Central memory CD8-positive, alpha-beta T cell (primary cell): ENCODE results near the gene TMEM259.

Source experiments
- ATAC-seq: fragments of 150-1000 bp; cut with Tn5 transposase; replicated peaks from 2 replicates; pipeline ENCODE4 v1.10.0; 2022; ENCODE audit warnings: mild to moderate bottlenecking, moderate FRiP score, moderate number of reproducible peaks; ENCODE audit not compliant: poor library complexity, severe bottlenecking; ENCODE audit errors: extremely low read depth
- DNase-seq, 2 donors: peaks; one replicate each; pipeline ENCODE4 v3.0.0; 2021; ENCODE audit warnings: low spot score in 2 of 2
- H3K27ac Mint-ChIP-seq: one replicate; pipeline ENCODE4 v1.8.0; 2022; ENCODE audit warnings: low read depth, mild to moderate bottlenecking, moderate library complexity, mixed read lengths
- H3K27me3 Mint-ChIP-seq: one replicate; pipeline ENCODE4 v1.8.0; 2022; ENCODE audit warnings: mixed read lengths
- H3K36me3 Mint-ChIP-seq: one replicate; pipeline ENCODE4 v1.8.0; 2022; ENCODE audit warnings: mild to moderate bottlenecking, moderate library complexity, mixed read lengths; ENCODE audit not compliant: insufficient read depth
- H3K4me1 Mint-ChIP-seq: one replicate; pipeline ENCODE4 v1.8.0; 2022; ENCODE audit warnings: mixed read lengths
- H3K4me3 Mint-ChIP-seq: one replicate; pipeline ENCODE4 v1.8.0; 2022; ENCODE audit warnings: mild to moderate bottlenecking, moderate library complexity, mixed read lengths
- H3K9me3 Mint-ChIP-seq: one replicate; pipeline ENCODE4 v1.8.0; 2022; ENCODE audit warnings: mixed read lengths

Gene TMEM259

DNA sequence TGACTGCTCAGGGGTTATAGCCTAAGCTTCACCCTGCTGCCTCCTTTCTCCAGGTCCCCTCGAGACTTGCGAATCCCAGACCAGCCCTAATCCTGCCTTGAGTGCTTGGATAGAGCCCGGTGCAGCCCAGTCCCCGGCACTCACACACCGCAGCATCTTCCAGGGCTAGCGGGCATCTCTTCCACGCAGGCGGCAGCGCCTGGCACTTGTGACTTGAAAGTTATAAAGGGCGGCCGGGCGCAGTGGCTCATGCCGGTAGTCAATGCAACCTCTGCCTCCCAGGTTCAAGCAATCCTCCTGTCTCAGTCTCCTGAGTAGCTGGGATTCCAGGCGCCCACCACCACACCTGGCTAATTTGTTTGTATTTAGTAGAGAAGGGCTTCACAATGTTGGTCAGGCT lies 34.8 kb downstream of the TMEM259 start:
- no peaks in the 10 kb centered on the region for H3K9me3 Mint-ChIP-seq
- H3K36me3 Mint-ChIP-seq, result peaks cover 13% of the 10 kb centered on the region
- ATAC-seq (no peak), DNase-seq (no peak)
- peak overlapping the region; percentile 97 for H3K4me3 Mint-ChIP-seq
- peaks cover 19% of the 10 kb centered on the region for H3K4me1 Mint-ChIP-seq
- no peak overlapping the region for H3K27ac Mint-ChIP-seq
- no peaks in the 10 kb centered on the region for H3K27me3 Mint-ChIP-seq

DNA sequence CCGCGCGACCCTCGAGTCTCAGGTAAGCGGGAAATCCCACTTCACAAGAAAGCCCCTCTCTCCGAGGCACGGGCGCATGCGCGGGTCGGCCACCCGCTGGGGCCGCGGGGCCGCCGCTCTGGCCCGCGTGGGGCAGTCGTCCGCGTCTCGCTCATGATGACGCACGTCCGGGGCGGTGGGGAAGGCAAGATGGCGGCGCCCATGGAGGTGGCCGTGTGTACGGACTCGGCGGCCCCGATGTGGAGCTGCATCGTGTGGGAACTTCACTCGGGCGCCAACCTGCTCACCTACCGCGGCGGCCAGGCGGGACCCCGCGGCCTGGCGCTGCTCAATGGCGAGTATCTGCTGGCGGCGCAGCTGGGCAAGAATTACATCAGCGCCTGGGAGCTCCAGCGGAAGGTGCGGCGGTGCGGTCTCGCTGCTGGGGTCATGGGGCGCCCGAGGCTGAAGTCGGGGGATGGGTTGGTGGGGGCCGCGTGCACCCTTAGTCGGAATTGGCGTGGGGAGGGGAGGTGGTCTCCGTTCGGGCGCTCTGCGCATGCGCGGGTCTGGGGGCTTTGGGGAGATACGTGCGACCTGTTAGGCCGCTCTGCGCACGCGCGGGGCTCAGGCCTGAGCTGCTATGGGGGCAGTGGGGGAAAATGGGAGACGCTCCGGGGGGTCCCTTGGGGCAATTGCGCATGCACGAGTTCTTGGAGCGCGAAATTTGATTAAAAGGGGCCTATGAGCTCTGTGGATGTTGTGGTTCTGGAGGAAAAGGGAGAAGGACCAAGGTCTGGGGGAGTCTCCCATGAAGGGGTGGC lies 36.6 kb downstream of the TMEM259 start, which contains the start of gene WDR18:
Gene WDR18 (plus strand): TSS at position 181 of the 803 bp plus-strand sequence. CDS start 9 bp downstream, at position 190.
- DNase-seq, result peak; percentile 74 to 81
- H3K36me3 Mint-ChIP-seq, result peaks cover 12% of the 10 kb centered on the region
- peak within 1 kb of the TSS; percentile 90 for H3K27ac Mint-ChIP-seq
- H3K27me3 Mint-ChIP-seq, result no peaks in the 10 kb centered on the region
- H3K9me3 Mint-ChIP-seq, result no peaks in the 10 kb centered on the region
- peaks cover 19% of the 10 kb centered on the region for H3K4me1 Mint-ChIP-seq
- ATAC-seq, result peak; percentile 78
- peak within 1 kb of the TSS; percentile 97 for H3K4me3 Mint-ChIP-seq

GRCh38 chr19:982567-983170 lies 38.3 kb downstream of the TMEM259 start:
- Mint-ChIP-seq H3K27ac (no peak overlapping the region), H3K9me3 (no peaks in the 10 kb centered on the region), H3K4me1 (peaks cover 11% of the 10 kb centered on the region), H3K27me3 (no peaks in the 10 kb centered on the region), H3K4me3 (peak overlapping the region; percentile 38), H3K36me3 (peaks cover 10% of the 10 kb centered on the region)
- DNase-seq, result peak; percentile 55 to 72
- ATAC-seq, result peak; percentile 80

GRCh38 chr19:980133-980998 lies 40.6 kb downstream of the TMEM259 start:
- Mint-ChIP-seq H3K27me3 (no peaks in the 10 kb centered on the region), H3K4me3 (no peak overlapping the region), H3K9me3 (no peaks in the 10 kb centered on the region), H3K27ac (no peak overlapping the region), H3K36me3 (peaks cover 9% of the 10 kb centered on the region), H3K4me1 (peaks cover 11% of the 10 kb centered on the region)
- DNase-seq, result no peak
- ATAC-seq, result no peak

- no peaks in the 10 kb centered on the region for H3K27me3 Mint-ChIP-seq
- H3K4me1 Mint-ChIP-seq, result peaks cover 3% of the 10 kb centered on the region
- H3K36me3 Mint-ChIP-seq, result peaks cover 2% of the 10 kb centered on the region
- ATAC-seq (no peak), DNase-seq (no peak)
- no peak overlapping the region for H3K4me3 Mint-ChIP-seq
- H3K9me3 Mint-ChIP-seq, result no peaks in the 10 kb centered on the region
- no peak overlapping the region for H3K27ac Mint-ChIP-seq
Measured at GRCh38 chr19:979318-979741, 41.6 kb downstream of the TMEM259 start.

GRCh38 chr19:977058-977464 lies 43.9 kb downstream of the TMEM259 start:
- no peaks in the 10 kb centered on the region for H3K36me3 Mint-ChIP-seq
- DNase-seq (no peak), ATAC-seq (no peak)
- H3K4me3 Mint-ChIP-seq, result no peak overlapping the region
- no peaks in the 10 kb centered on the region for H3K4me1 Mint-ChIP-seq
- no peaks in the 10 kb centered on the region for H3K27me3 Mint-ChIP-seq
- no peak overlapping the region for H3K27ac Mint-ChIP-seq
- no peaks in the 10 kb centered on the region for H3K9me3 Mint-ChIP-seq

- Mint-ChIP-seq H3K4me3 (no peak overlapping the region), H3K9me3 (no peaks in the 10 kb centered on the region), H3K27ac (no peak overlapping the region), H3K36me3 (no peaks in the 10 kb centered on the region), H3K4me1 (no peaks in the 10 kb centered on the region), H3K27me3 (no peaks in the 10 kb centered on the region)
- ATAC-seq (no peak), DNase-seq (no peak)
Measured at GRCh38 chr19:976476-976875, 44.4 kb downstream of the TMEM259 start.

GRCh38 chr19:974564-975257 lies 46.2 kb downstream of the TMEM259 start:
- no peaks in the 10 kb centered on the region for H3K27me3 Mint-ChIP-seq
- no peaks in the 10 kb centered on the region for H3K4me1 Mint-ChIP-seq
- DNase-seq, result no peak
- H3K9me3 Mint-ChIP-seq, result no peaks in the 10 kb centered on the region
- H3K4me3 Mint-ChIP-seq, result no peak overlapping the region
- no peak for ATAC-seq
- H3K27ac Mint-ChIP-seq, result no peak overlapping the region
- peaks cover 7% of the 10 kb centered on the region for H3K36me3 Mint-ChIP-seq

DNA sequence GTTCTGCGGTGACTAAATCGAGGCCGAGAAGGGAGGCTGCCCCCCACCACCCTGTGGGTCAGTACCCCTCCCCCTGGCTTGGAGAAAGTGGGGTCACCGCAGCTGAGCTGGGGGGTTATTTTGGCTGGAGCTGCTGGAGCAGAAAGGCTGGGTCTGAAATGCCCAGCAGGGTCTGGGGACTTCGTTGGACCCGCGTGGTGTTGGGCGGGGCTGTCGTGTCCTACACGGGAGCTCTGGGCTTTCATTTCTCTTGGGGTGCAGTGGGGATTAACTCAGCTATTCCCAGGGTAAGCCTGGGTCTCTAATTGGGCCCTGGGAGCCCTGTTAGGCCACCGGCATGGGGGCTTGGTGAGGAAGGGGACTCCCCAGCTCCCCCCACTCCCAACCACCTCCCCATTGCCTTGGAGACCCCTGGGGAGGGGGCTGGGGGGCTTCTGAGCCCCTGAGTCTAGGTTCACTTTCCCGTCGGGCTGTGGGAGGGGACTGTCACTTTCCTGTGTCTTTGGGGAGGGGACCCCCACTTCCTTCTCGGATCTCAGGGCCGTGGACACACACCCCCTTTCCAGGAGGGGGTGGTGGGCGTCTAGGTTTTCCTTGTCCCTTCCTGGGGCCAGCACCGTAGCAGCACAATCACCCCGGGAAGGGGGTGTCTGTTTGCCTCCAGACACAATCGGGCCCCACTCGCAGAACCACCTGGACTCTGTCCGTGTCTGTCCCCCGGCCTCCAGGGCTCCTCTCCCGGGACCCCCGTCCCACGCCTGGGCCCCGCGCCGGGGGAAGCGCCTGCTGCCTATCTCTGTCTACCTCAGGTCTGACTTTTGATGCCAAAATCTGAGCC lies 47.0 kb downstream of the TMEM259 start:
- Mint-ChIP-seq H3K9me3 (no peaks in the 10 kb centered on the region), H3K27me3 (no peaks in the 10 kb centered on the region), H3K4me1 (no peaks in the 10 kb centered on the region), H3K4me3 (no peak overlapping the region), H3K36me3 (peaks cover 7% of the 10 kb centered on the region), H3K27ac (no peak overlapping the region)
- ATAC-seq (no peak), DNase-seq (no peak)

DNA sequence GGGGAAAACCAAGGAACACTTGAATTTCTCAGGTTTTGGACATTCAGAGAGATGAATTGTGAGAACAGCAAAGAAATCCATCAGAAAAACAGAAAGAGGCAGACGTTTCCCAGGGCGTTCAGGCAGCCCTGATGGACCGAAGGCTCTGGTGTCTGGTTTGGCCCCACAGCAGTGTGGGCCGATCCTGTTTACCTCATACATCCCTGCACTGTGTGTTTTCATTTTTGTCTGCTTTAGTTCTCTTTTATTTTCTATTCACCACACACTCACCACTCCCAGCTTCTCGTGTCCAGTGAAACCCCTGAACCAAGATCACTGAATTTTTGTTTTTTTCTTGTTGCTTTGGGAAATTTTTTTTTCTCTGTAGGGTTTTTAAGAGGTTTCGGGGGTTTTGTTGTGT lies 48.6 kb downstream of the TMEM259 start:
- no peaks in the 10 kb centered on the region for H3K4me1 Mint-ChIP-seq

GRCh38 chr19:971795-972194 lies 49.1 kb downstream of the TMEM259 start:
- Mint-ChIP-seq H3K27ac (no peak overlapping the region), H3K4me3 (no peak overlapping the region), H3K36me3 (peaks cover 12% of the 10 kb centered on the region), H3K4me1 (no peaks in the 10 kb centered on the region), H3K9me3 (no peaks in the 10 kb centered on the region), H3K27me3 (no peaks in the 10 kb centered on the region)
- DNase-seq (no peak), ATAC-seq (no peak)

More for the DNA sequence above, 48.6 kb downstream of the TMEM259 start:
- Mint-ChIP-seq H3K4me3 (no peak overlapping the region), H3K9me3 (no peaks in the 10 kb centered on the region), H3K36me3 (peaks cover 12% of the 10 kb centered on the region), H3K27me3 (no peaks in the 10 kb centered on the region), H3K27ac (no peak overlapping the region)
- ATAC-seq (no peak), DNase-seq (no peak)
